Mammary epithelial cell (primary cell): ENCODE measurements around the gene NTN1.

Experiments
- CTCF ChIP-seq, 2 donors: IDR thresholded peaks in 1 of 2; conservative IDR thresholded peaks in 1 of 2; 2 replicates each; pipeline ENCODE4 v1.5.1; 2011 to 2012; ENCODE audit warnings: inconsistent platforms in 2 of 2, low read length in 2 of 2, mild to moderate bottlenecking in 2 of 2, control low read depth in 1 of 2, low read depth in 1 of 2; ENCODE audit not compliant: insufficient read depth in 1 of 2; ENCODE audit errors: extremely low read depth in 1 of 2
- EZH2 ChIP-seq: IDR thresholded peaks from 2 replicates; pipeline ENCODE4 v1.6.1; 2012; ENCODE audit warnings: low read length, inconsistent platforms, borderline replicate concordance

GRCh38 chr17:9199571-9200551, 178.6 kb downstream of the NTN1 start:
- TF ChIP-seq CTCF (conservative IDR thresholded peaks at IDR 0.05 in 1 of 2, IDR thresholded peaks at IDR 0.05 in 1 of 2; ENCODE audit: extremely low read depth in 1 of 2, insufficient read depth in 1 of 2, low read depth in 1 of 2, low read length in 2 of 2) (no peak), EZH2 (no peak)
